Measurements from ENCODE around the gene ABTB2. TPM values are rescaled to one million over a fixed set of nuclear protein-coding genes. Genes with fewer than 3 reads are reported as not detected.

The ABTB2 gene
- total and polyA plus RNA-seq, 2 experiments from 2014 or later, result 2.6 to 12.1 TPM

- Histone ChIP-seq H2AFZ (no peak overlapping the region), H3K4me1 (ENCODE audit: insufficient read depth) (peaks cover 8% of the 10 kb centered on the region; the same call in 1 of the 2 replicates), H3K4me2 (no peak overlapping the region), H3K9me2 (ENCODE audit: insufficient read depth) (no peaks in the 10 kb centered on the region), H3K27me3 (ENCODE audit: insufficient read depth) (no peaks in the 10 kb centered on the region), H3K36me3 (ENCODE audit: insufficient read depth) (no peaks in the 10 kb centered on the region), H3K27ac (ENCODE audit: low read depth) (no peak overlapping the region), H3K79me2 (replicated peaks; ENCODE audit: insufficient read depth) (0 out of 2 replicates have a peak, but pooled peaks cover 2% of the 10 kb centered on the region), H3F3A (replicated peaks; ENCODE audit: low read depth) (no peaks in the 10 kb centered on the region), H4K20me1 (replicated peaks; ENCODE audit: insufficient read depth) (no peaks in the 10 kb centered on the region), H3K4me3 (no peak overlapping the region)
- Mint-ChIP-seq H3K9me3 (no peaks in the 10 kb centered on the region), H3K36me3 (ENCODE audit: low read depth) (no peaks in the 10 kb centered on the region), H3K27me3 (ENCODE audit: insufficient read depth, low read depth, poor library complexity) (peaks cover 11% of the 10 kb centered on the region), H3K4me3 (no peak overlapping the region), H3K4me1 (peaks cover 32% of the 10 kb centered on the region), H3K27ac (no peak overlapping the region)
- ATAC-seq (no peak), DNase-seq (ENCODE audit: low spot score) (no peak)
- TF ChIP-seq NANOG (IDR thresholded peaks at IDR 0.05; ENCODE audit: borderline replicate concordance) (no peak), JUNB (IDR thresholded peaks at IDR 0.05; ENCODE audit: unreplicated experiment) (no peak), ETS1 (IDR thresholded peaks at IDR 0.05) (no peak), CREB1 (CRISPR knock-in tag; IDR thresholded peaks at IDR 0.05; ENCODE audit: low read depth) (no peak), EZH2 (IDR thresholded peaks at IDR 0.05; ENCODE audit: low read depth, unreplicated experiment) (no peak), POLR2AphosphoS5 (IDR thresholded peaks at IDR 0.05; ENCODE audit: low read depth) (no peak), ZNF462 (CRISPR knock-in tag; IDR thresholded peaks at IDR 0.05) (no peak), ZNF114 (CRISPR knock-in tag; IDR thresholded peaks at IDR 0.05) (no peak), CTCF (conservative IDR thresholded peaks at IDR 0.05; ENCODE audit: low read depth in 2 of 2) (no peak), ZNF331 (CRISPR knock-in tag; IDR thresholded peaks at IDR 0.05; ENCODE audit: low read depth) (no peak), REST (IDR thresholded peaks at IDR 0.05; ENCODE audit: unreplicated experiment) (no peak)
Measured at GRCh38 chr11:34270711-34271110, 87.1 kb downstream of the ABTB2 start.

All from GM23338 (cell line).